22Rv1 (cell line): ENCODE results near the gene ANKS1B.

Experiments
- H3K27ac ChIP-seq: fragments of 450-650 bp; 2 replicates; pipeline ENCODE4 v1.5.1; 2017
- CTCF ChIP-seq: fragments of 450-650 bp; IDR thresholded peaks from 2 replicates; pipeline ENCODE4 v1.5.1; 2017; ENCODE audit warnings: mild to moderate bottlenecking
- ZFX ChIP-seq: fragments of 450-650 bp; IDR thresholded peaks from 2 replicates; pipeline ENCODE4 v1.6.1; 2017; ENCODE audit warnings: antibody characterized with exemption, borderline replicate concordance

The ANKS1B gene

GRCh38 chr12:99505805-99506204 lies 478.9 kb downstream of the ANKS1B start:
- TF ChIP-seq CTCF = no peak
- TF ChIP-seq ZFX = no peak
- no peak overlapping the region for H3K27ac ChIP-seq

- H3K27ac ChIP-seq = no peak overlapping the region
- TF ChIP-seq ZFX (no peak), CTCF (no peak)
These were observed 486.0 kb downstream of the ANKS1B start for GRCh38 chr12:99498756-99499155.

GRCh38 chr12:99495799-99496198 lies 488.9 kb downstream of the ANKS1B start:
- H3K27ac ChIP-seq = no peak overlapping the region
- TF ChIP-seq ZFX (no peak), CTCF (no peak)

GRCh38 chr12:99493197-99493596 lies 491.5 kb downstream of the ANKS1B start:
- no peak for TF ChIP-seq CTCF
- no peak overlapping the region for H3K27ac ChIP-seq

GRCh38 chr12:99486277-99486676 lies 498.5 kb downstream of the ANKS1B start:
- no peak overlapping the region for H3K27ac ChIP-seq
- TF ChIP-seq CTCF = no peak
- no peak for TF ChIP-seq ZFX

- TF ChIP-seq ZFX (no peak), CTCF (no peak)
- no peak overlapping the region for H3K27ac ChIP-seq
These were observed 505.6 kb downstream of the ANKS1B start for GRCh38 chr12:99479149-99479548.

- no peak for TF ChIP-seq ZFX
- no peak for TF ChIP-seq CTCF
- H3K27ac ChIP-seq = no peak overlapping the region
These were observed 507.8 kb downstream of the ANKS1B start for GRCh38 chr12:99476956-99477355.
